Gastrocnemius medialis (tissue), 4 donors: ENCODE data around the gene KCTD5. TPM values are rescaled to one million over a fixed set of nuclear protein-coding genes. Genes with fewer than 3 reads are reported as not detected.

ENCODE experiments used
- ATAC-seq, 2 donors: fragments of 150-250 bp; one replicate each; pipeline ENCODE4 v1.9.1; 2016
- DNase-seq, 2 donors: peaks; one replicate each; pipeline ENCODE4 v3.0.0-alpha.2; 2019
- H3K27ac ChIP-seq, 4 donors: fragments of 200-600 bp; sonication (generic); 1 replicate in 1 of 4; 2 replicates in 3 of 4; pipeline ENCODE4 v1.5.1; 2016 to 2018; ENCODE audit warnings: mild to moderate bottlenecking in 2 of 4, moderate library complexity in 1 of 4
- H3K27me3 ChIP-seq, 3 donors: fragments of 200-600 bp; sonication (generic) in 2 of 3; 1 replicate in 1 of 3; 2 replicates in 2 of 3; pipeline versions ENCODE4 v1.5.1 to v1.6.0; 2016 to 2019; ENCODE audit warnings: mild to moderate bottlenecking in 1 of 3, moderate library complexity in 1 of 3
- H3K36me3 ChIP-seq, 2 donors: fragments of 200-600 bp; sonication (generic) in 1 of 2; one replicate each; pipeline ENCODE4 v1.5.1; 2017 to 2018
- H3K4me1 ChIP-seq, 2 donors: fragments of 200-600 bp; sonication (generic) in 1 of 2; one replicate each; pipeline ENCODE4 v1.5.1; 2016 to 2017; ENCODE audit warnings: mild to moderate bottlenecking in 2 of 2
- H3K4me3 ChIP-seq, 4 donors: fragments of 200-600 bp; sonication (generic) in 3 of 4; 1 replicate in 1 of 4; 2 replicates in 3 of 4; pipeline ENCODE4 v1.5.1; 2016 to 2019; ENCODE audit warnings: mild to moderate bottlenecking in 2 of 4
- H3K9me3 ChIP-seq, 3 donors: fragments of 200-600 bp; sonication (generic) in 2 of 3; 1 replicate in 1 of 3; 2 replicates in 2 of 3; pipeline ENCODE4 v1.5.1; 2016 to 2019
- CTCF ChIP-seq, 5 experiments: fragments of 450-650 bp in 3 of 5; fragments of 200-600 bp in 2 of 5; sonication (generic) in 2 of 5; IDR thresholded peaks in 4 of 5; conservative IDR thresholded peaks in 1 of 5; 1 replicate in 4 of 5; 2 replicates in 1 of 5; pipeline ENCODE4 v1.5.1; 2016 to 2019; ENCODE audit warnings: antibody characterized with exemption in 5 of 5, mild to moderate bottlenecking in 3 of 5, moderate library complexity in 3 of 5
- POLR2A ChIP-seq, 2 donors: fragments of 450-650 bp; IDR thresholded peaks; one replicate each; pipeline ENCODE4 v1.6.1; 2017; ENCODE audit warnings: antibody characterized with exemption in 2 of 2, mild to moderate bottlenecking in 2 of 2, moderate library complexity in 2 of 2
- in situ Hi-C, 4 donors: fragments of 200-750 bp; cut with MboI; loops; one replicate each; pipeline versions ENCODE4 v1.15.0 to v1.8.0; 2017; ENCODE audit warnings: low sequenced_read_pairs in 4 of 4
- intact Hi-C: fragments of 100-400 bp; cut with DNase I; formaldehyde crosslinking; loops from one replicate; pipeline ENCODE4 v1.15.1; 2023; ENCODE audit warnings: low total_unique reads
- total RNA-seq, 4 donors: library from RNA; depleted of rRNA; stranded (reverse); fragments of >200 nt; gene quantifications; one replicate each; pipeline versions ENCODE4 v1.1.0 to v1.2.3, GENCODE V29; 2016

KCTD5 gene
- total RNA-seq, 4 donors from 2014 or later = 13.6 to 23.8 (median 14.7) TPM

- intact Hi-C loops = loop anchor here (10.0 kb wide), 1 partner anchor 1986 kb away; no protein-coding TSS in a partner anchor
- no peak overlapping the region for H3K4me3 ChIP-seq
- no peak for DNase-seq
These were observed 56.3 kb downstream of the KCTD5 start for GRCh38 chr16:2738615-2739014.

GRCh38 chr16:2739625-2740430, 57.5 kb downstream of the KCTD5 start:
- no peaks in the 10 kb centered on the region for H3K36me3 ChIP-seq
- peaks cover 0 to 3% (median 0%) of the 10 kb centered on the region in 3 donors for H3K27me3 ChIP-seq
- no peak overlapping the region for H3K27ac ChIP-seq
- DNase-seq (no peak), ATAC-seq (no peak)
- no peak overlapping the region for H3K4me3 ChIP-seq
- H3K4me1 ChIP-seq = no peaks in the 10 kb centered on the region
- H3K9me3 ChIP-seq = no peaks in the 10 kb centered on the region
- intact Hi-C loops = loop anchor here (10.0 kb wide), 1 partner anchor 1985 kb away; no protein-coding TSS in a partner anchor
- in situ Hi-C loops = no loop called here
- TF ChIP-seq POLR2A (IDR thresholded peaks at IDR 0.05) (no peak), CTCF (IDR thresholded peaks at IDR 0.05 in 4 of 5, conservative IDR thresholded peaks at IDR 0.05 in 1 of 5) (no peak)

More at GRCh38 chr16:2738615-2739014, 56.3 kb downstream of the KCTD5 start:
- in situ Hi-C loops = no loop called here
- no peak overlapping the region for H3K27ac ChIP-seq
- no peaks in the 10 kb centered on the region for H3K4me1 ChIP-seq
- H3K36me3 ChIP-seq = no peaks in the 10 kb centered on the region
- TF ChIP-seq POLR2A (IDR thresholded peaks at IDR 0.05) (no peak), CTCF (IDR thresholded peaks at IDR 0.05 in 4 of 5, conservative IDR thresholded peaks at IDR 0.05 in 1 of 5) (no peak)
- peaks cover 0 to 3% (median 0%) of the 10 kb centered on the region in 3 donors for H3K27me3 ChIP-seq
- no peaks in the 10 kb centered on the region for H3K9me3 ChIP-seq
- no peak for ATAC-seq

GRCh38 chr16:2740476-2740875, 58.2 kb downstream of the KCTD5 start:
- intact Hi-C loops = no loop called here
- TF ChIP-seq POLR2A (IDR thresholded peaks at IDR 0.05) = no peak
- no peak for TF ChIP-seq CTCF (IDR thresholded peaks at IDR 0.05 in 4 of 5, conservative IDR thresholded peaks at IDR 0.05 in 1 of 5)
- no peak for DNase-seq
- no peak overlapping the region for H3K4me3 ChIP-seq
- H3K27ac ChIP-seq = no peak overlapping the region
- no peaks in the 10 kb centered on the region for H3K27me3 ChIP-seq
- in situ Hi-C loops = no loop called here
- no peaks in the 10 kb centered on the region for H3K36me3 ChIP-seq
- H3K9me3 ChIP-seq = no peaks in the 10 kb centered on the region
- ATAC-seq = no peak
- no peaks in the 10 kb centered on the region for H3K4me1 ChIP-seq

GRCh38 chr16:2741168-2741567, 58.8 kb downstream of the KCTD5 start:
- no peaks in the 10 kb centered on the region for H3K9me3 ChIP-seq
- in situ Hi-C loops (no loop called here), intact Hi-C loops (no loop called here)
- DNase-seq (no peak), ATAC-seq (no peak)
- no peaks in the 10 kb centered on the region for H3K4me1 ChIP-seq
- no peaks in the 10 kb centered on the region for H3K36me3 ChIP-seq
- H3K27me3 ChIP-seq = no peaks in the 10 kb centered on the region
- no peak overlapping the region for H3K27ac ChIP-seq
- no peak overlapping the region for H3K4me3 ChIP-seq
- TF ChIP-seq POLR2A (IDR thresholded peaks at IDR 0.05) (no peak), CTCF (IDR thresholded peaks at IDR 0.05 in 4 of 5, conservative IDR thresholded peaks at IDR 0.05 in 1 of 5) (no peak)
